ENCODE measurements around the gene RAB11FIP3.

- TF ChIP-seq CTCF (IDR thresholded peaks at IDR 0.05; ENCODE audit: low read depth, low read length) (no peak), EZH2phosphoT487 (IDR thresholded peaks at IDR 0.05; ENCODE audit: low read depth) (no peak)
Observed at GRCh38 chr16:455453-455852, 30.0 kb downstream of the RAB11FIP3 start.
